Stimulated activated CD4-positive, alpha-beta T cell treated with anti-CD3 and anti-CD28 coated beads, TNF-alpha, amount 100 ng/mL, for 1 hour (primary cell): ENCODE results near the gene SLC34A1.
"Not testable (repeated sequence)": the region's sequence is repeated elsewhere in the genome, so short reads cannot be mapped to it uniquely, and the experiment has no call there.

ENCODE experiments used
- DNase-seq, 3 donors: peaks; one replicate each; pipeline ENCODE4 v3.0.0-alpha.2; 2020; ENCODE audit warnings: low read depth in 3 of 3, low spot score in 1 of 3

The SLC34A1 gene

DNA sequence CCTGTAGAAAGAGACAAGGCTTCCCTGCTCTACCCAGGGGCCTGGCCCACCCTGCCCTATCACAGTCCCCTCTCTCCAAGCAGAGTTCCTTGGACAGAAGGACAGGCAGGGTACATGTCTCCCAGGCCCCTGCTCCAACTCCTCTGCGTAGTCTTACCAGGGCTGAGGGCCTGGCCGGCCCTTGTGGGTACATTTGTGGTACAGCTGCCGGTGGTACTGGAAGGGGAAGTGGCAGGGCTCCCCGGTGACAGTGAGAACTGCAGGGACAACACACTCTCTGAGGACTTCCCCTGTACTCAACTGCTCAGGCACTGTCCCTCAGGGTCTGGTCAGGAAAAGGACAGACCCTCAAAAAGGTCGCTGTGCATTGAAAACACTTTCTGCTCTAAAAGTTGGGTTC, 21.6 kb downstream of the SLC34A1 start:
- DNase-seq, result no peak

DNA sequence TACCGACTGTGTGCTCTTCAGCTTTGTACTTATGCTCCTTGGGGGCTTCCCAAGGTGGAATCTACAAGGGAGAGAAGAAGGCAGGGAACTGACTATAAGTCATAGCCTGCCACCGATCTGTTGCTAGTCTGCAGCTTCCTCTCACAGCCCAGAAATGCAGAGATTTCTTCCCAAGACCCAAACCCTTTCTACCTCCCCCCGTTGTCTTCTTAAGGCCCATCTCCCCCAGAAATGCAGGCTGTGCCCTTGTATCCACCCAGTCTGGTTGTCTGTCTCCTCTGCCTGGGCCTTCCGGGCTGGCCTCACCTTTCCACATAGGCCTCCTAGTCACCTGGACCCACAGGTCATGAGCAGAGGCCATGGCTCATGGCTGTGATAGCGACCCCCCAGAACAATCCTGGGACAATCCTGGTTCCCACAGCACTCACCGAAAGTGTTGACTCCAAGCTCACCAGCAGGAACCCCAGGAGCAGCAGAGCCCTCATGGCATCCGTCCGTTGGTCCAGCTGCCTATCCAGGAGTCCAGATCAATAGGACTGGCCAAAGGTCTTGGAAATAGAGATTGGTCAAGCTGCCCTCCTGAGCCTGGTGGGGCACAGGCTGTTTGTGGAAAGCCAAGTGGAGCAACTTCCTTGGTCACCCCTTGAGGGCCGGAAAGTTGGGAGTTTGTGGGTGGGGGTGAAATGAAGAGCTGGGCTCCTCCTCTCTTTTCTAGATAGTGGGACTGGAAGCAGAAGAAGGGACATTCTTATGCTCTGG, 25.0 kb downstream of the SLC34A1 start, which contains the start of gene F12:
Gene F12 (minus strand): TSS at position 522 of the 759 bp plus-strand sequence. CDS start 37 bp downstream, at position 485.
- no peak for DNase-seq

DNA sequence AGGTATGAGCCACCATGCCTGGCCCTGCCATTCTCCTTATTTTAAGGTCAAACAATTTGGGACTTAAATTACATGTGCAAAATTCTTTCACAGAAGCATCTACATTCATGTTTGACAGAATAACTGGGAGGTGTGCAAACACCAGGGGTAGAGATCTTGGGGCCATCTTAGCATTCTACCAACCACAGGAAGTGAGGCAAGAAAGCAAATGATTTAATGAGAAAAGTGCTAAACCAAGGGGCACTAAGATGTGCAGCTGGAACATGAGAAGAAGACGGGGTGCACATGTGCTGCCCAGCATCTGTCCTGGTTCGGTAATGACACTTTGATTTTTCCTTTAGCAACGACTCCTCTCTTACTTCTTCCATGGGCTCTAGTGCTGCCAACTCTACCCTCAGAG, 26.3 kb downstream of the SLC34A1 start:
- DNase-seq, result no peak

DNA sequence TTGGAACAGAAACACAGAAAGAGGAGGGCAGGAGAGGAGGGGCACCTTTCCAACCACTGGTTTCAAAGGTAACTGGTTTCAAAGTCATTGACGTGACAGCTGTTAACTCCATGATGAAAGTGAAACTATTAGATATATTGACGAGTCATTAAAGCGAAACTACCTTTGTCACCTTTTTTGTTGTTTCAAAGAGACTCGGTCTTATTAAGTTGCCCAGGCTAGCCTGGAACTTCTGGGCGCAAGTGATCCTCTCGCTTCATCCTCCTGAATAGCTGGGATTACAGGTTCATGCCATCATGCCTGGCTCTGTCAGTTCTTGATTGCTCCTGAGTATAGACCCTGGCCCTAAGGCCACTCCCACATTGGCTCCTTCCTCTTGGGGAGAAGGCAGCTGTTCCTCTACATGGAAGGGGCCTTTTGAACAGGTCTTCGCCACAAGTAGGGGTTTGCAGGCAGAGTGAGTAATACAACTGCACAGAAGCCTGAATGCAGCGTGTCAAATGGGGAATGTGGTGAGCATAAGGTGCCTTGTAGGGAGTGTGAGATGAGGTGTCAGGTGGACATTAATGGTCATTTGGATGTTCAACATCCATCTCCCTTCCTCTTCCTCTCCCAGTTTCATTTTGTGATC, 28.5 kb downstream of the SLC34A1 start:
- no peak for DNase-seq

DNA sequence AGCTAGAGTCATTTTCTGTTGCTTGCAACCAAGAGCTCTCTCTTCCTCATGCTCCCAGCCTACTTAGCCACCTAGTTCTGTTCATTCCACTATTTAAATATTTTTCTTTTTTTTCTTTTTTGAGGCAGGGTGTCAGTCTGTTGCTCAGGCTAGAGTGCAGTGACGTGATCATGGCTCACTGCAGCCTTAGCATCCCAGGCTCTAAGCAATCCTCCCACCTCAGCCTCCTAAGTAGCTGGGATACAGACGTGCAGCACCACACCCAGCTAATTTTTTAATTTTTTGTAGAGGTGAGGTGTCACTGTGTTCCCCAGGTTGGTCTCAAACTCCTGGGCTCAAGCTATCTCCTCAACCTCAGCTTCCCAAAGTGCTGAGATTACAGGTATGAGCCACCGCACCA, 30.2 kb downstream of the SLC34A1 start:
- no peak for DNase-seq

DNA sequence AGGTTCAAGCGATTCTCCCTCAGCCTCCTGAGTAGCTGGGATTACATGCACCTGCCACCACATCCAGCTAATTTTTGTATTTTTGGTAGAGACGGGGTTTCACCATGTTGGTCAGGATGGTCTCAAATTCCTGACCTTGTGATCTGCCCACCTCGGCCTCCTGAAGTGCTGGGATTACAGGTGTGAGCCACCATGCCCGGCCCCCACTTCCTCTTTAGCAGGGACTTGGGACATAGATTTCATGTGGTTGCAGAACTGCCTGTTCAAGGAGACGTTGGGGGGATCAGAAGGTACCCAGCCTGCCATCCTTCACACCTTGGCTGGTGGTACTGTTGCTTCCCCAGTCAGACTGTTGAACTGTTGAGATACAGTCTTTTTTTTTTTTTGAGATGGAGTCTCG, 32.8 kb downstream of the SLC34A1 start:
- not testable (repeated sequence) for DNase-seq

DNA sequence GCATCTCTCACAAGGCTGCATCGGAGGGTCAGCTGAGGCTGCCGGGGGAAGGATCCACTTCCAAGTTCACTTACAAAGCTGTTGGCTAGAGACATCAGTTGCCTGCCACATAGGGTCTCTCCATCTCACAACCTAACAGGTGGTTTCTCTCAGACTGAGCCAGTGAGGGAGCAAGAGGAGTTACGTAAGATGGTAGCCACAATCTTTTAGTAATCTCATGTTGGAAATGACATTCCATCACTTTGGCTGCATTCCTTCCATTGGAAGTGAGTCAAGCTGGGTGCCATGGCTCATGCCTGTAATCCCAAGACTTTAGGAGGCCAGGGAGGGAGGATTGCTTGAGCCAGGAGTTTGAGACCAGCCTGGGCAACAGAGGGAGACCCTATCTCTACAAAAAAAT, 34.8 kb downstream of the SLC34A1 start:
- DNase-seq, result no peak

DNA sequence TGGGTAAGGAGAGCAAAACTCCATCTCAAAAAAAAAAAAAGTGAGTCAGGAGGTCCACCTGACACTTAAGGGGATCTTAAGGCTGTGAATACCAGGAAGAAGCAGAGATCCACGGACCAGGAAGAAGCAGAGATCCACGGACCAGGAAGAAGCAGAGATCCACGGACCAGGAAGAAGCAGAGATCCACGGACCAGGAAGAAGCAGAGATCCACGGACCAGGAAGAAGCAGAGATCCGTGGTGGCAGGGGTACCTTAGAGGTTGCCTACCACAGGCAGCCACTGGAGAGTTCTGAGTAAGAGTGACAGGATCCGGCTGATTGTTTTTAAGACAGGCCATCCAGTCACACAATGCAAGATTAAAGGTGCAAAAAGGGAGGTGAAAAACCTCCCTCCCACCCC, 36.2 kb downstream of the SLC34A1 start:
- DNase-seq, result not testable (repeated sequence)

DNA sequence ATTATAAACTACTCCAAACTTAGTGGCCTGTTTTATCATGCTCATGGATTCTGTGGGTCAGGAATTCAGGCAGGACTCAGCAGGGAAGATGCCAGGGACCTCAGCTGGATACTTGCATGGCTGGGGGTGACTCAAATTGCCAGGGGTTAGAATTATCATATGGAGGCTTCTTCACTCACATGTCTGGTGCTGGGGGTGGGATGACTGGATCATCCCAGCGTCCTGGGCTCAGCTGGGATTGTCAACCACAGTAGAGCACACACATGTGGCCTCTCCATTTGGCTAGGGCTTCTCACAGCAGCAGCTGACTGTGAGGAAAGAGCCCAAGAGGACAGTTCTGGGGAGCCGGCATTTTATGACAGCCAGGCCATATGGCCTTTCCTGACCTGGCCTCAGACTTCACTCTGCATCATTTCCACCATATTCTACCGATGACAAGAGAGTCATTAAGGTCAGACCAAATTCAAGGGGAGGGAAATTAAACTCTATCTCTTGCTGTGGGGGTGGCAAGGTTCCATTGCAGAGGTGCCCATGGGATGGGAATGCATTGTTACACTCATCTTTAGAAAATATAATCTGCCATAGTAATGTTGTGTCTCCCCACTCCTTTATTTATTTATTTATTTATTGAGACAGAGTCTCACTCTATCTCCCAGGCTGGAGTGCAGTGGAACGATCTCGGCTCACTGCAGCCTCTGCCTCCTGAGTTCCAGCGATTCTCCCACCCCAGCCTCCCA, 37.0 kb downstream of the SLC34A1 start:
- no peak for DNase-seq

DNA sequence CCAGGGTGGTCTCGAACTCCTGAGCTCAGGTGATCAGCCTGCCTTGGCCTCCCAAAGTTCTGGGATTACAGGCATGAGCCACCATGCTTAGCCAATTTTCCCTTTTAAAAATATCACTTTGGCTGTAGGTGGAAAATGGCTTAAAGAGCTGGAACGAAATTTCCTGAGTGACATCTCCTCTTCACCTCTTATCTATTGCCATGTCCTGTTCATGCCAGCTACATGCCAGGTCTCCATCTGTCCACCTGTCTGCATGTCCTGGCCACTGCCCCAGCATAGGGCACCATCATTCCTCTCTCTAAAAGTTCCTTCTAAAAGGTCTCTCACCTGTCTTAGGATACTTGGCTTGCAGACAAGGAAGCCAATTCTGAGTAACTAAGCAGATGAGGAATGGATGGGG, 39.4 kb downstream of the SLC34A1 start:
- DNase-seq, result no peak

DNA sequence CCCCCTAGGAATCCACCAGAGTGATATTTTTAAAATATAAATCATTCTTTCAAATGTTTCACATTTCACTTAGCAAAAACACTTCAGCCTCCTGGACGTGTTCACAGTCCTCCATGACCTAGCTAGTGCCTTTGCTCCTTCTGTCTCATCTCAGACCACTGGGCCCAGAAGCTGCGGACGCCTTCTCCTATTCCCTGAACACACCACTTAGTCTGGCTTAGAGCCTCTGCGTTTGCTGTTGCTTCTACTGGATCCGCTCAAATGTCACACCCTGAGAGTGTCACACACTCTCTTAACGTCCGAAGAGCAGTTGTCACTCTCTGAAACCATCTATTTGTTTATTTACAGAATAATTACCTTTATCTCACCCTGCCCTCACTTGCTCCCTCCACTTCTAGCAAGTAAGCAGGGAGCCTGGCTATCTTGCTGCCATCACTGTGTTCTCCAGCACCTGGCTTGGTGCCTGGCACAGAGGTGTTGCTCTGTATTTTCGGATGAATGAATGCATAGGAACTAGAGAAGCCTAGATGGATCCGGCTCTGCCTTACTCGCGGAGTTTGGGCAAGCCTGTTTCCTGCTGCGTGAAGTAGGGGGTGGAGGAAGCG, 41.1 kb downstream of the SLC34A1 start:
- DNase-seq, result no peak

DNA sequence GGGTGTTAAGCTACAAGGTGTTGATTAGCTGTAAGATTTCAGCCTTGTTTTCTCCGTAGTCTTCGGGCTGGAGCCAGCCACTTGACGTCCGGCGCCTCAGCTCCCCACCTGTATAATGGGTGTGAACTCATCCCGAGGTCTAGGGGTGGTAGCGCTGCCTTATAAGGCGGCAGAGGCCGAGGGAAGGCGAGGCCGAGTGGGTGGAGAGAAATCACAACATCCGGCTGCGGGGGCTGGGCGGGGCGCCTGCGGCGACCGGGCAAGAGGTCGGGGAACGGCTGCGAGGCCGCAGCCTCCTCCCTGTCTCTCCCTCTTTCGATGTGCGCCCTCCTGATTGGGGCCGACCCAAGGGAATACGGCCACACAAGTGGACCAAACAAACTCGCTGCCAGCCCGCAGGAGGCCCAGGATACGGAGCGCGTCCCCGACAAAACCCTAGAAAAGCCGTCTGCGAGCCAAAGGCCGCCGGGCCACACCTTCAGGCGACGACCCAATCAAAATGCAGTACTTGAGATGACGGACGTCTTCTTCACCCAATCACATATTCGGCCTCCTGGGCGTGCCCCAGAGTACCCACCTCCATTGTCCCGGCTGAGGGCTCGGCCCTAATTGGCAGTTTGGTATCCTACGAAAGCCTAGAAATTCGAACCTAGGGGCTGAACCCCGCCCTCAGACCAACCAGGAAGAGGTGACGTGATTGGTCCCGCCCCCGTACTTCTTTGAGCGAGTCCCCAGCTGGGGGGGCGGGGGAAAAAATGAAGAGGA, 41.7 kb downstream of the SLC34A1 start:
- peak; percentile 94 to 100 (median 98) for DNase-seq

DNA sequence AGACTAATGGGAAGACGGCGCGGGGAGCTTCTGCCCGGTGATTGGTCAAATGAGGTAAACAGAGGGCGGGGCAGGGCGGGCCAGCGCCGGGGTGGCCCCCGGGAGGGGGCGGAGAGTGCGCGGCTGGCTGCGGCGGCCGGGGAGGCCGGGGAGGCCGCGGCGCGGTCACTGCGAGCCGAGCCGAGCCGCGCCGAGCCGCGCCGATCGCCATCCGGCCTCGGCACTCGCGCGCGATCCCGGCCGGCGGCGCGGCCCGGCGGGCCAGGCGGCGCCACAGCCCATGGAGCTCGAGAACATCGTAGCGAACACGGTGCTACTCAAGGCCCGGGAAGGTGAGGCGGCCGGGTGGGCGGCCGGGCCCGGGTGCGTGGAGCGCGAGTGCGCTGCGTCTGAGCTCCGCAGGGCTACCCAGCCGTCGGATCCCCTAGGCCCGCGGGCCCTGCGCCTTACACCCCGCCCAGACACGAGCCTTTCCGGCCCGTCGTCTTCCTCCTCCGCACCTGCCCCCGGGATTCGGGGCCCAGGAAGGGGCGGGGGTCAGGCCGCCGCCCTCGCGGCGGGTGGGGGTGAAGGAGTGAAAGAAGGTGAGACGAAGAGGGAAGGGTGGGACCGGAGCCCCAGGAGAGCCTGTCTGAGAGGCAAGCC, 42.5 kb downstream of the SLC34A1 start, which contains the start of gene GRK6:
Gene GRK6 (plus strand): TSS at position 111 of the 645 bp plus-strand sequence. CDS start 170 bp downstream, at position 281.
- no peak for DNase-seq

DNA sequence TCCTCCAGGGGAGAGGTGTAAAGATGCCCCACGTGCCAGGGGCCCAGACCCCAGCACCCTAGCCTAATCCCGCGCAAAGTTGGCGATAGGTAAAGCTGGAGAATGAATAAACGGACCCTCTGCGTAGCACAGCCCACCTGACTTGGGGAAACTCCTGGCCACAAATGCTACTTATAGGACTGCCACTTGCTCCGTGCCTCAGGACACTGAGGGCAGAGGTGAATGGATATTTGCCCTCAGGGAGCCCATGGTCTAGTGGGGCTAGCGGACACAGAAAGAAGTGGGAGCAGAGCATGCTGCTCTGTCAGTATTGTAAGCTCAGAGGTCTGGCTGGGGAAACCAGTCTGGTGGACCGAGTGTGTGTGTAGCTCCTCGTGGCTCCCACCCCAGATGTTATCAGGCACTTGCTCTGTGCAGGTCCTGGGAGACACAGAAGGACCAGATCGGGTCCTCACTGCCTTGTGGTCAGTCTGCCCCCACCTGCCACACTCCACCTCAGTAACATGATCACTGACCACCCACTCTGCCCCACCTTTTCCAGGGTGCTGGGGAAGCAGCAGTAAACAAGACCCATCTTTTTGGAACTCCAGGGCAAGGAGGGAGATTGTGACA, 43.1 kb downstream of the SLC34A1 start:
- DNase-seq, result no peak

DNA sequence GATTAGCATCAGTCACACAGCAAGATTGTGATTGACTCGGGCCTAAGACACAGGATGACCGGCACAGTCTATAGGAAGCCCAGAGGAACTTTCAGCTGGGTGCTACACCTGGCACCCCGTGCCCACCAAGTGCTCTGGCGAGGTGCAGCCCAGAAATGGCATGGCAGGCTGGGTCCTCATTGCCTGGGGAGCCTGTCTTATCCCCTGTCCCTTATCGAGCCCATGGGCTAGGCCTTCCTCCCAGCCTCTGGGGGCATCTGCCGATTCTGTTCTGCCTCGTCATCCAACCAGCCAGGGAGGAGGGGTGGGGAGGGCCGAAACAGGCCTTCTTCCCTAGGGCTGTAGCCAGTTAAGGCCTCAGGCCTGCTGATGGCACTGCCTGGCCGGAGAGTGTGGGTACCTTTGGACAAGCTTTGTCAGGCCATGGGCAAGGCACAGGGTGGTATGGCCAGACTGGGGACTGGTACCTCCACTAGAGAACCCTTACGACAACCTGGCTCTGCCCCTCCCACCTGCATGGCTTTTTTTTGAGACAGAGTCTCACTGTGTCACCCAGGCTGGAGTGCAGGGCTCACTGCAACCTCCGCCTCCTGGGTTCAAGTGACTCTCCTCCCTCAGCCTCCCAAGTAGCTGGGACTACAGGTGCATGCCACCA, 43.8 kb downstream of the SLC34A1 start:
- no peak for DNase-seq

DNA sequence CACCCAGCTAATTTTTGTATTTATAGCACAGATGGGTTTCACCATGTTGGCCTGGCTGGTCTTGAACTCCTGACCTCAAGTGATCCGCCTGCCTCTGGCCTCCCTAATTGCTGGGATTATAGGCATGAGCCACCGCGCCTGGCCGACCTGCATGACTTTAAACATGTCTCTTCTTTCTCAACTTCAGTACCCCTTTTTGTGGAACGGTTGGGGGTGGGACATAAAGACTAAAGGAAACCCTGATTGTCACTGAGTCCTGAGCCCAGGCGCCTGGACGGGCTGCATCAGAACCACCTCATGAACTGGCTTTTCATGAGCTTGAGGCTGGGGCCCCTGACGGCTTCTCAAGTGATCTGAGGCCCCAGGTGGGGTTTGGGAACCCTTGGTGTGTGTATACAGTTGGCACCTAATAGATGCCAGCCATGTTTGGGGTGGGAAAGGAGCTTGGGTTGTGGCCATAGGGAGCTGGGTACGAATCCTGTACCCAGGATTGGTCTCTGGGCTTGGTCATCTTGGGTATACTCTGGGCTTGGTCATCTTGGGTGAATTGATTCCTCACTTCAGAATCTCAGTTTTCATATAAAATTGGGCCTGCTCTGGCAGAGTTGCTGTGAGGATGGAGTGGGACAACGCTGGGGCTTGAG, 44.5 kb downstream of the SLC34A1 start:
- no peak for DNase-seq

DNA sequence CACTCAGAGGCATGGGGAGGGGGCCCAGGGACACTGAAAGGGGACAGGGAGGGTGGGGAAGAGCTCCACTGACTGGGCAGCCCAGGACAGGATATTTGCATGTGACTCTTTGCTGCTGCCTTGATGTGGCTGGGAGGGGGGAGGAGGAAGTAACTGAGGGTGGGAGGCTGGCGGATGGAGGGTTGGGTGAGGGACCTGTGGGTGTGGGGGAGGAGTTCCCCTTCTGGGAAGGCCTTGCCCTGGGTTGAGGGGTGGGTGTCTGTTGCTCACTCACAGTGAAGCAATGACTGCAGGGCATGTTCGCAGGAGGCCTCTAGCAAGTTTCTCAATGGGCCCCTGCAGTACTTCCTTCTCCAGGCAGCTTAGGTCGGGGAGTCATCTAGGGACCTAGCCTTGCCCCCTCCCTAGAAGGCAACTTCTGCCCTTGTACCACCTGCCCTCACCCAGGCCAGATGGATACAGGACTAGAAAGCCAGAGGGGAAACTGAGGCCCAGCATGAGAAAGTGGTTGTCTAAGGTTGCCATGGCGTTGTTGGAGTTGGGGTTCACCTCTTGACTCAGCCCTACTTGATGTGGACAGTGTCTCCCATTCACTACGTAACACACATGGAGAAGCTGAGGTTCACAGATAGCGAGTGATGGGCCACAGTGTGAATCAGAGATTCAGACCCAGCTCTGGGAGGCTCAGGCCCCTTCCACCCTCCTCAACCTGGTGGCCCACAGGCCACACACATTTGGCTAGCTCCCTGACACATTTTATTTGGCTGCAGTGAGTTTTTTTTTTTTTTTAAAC, 45.2 kb downstream of the SLC34A1 start:
- peak; percentile 70 to 75 (median 72) for DNase-seq
